ENCODE results near the gene SRCAP. TPM values are rescaled to one million over a fixed set of nuclear protein-coding genes. Genes with fewer than 3 reads are reported as not detected.

The SRCAP gene
- total and polyA plus RNA-seq, 2 of the 8 experiments (the other 6 are each of a cell fraction or from before 2014, with no cell fraction given): 5.5 to 54.3 TPM

DNA sequence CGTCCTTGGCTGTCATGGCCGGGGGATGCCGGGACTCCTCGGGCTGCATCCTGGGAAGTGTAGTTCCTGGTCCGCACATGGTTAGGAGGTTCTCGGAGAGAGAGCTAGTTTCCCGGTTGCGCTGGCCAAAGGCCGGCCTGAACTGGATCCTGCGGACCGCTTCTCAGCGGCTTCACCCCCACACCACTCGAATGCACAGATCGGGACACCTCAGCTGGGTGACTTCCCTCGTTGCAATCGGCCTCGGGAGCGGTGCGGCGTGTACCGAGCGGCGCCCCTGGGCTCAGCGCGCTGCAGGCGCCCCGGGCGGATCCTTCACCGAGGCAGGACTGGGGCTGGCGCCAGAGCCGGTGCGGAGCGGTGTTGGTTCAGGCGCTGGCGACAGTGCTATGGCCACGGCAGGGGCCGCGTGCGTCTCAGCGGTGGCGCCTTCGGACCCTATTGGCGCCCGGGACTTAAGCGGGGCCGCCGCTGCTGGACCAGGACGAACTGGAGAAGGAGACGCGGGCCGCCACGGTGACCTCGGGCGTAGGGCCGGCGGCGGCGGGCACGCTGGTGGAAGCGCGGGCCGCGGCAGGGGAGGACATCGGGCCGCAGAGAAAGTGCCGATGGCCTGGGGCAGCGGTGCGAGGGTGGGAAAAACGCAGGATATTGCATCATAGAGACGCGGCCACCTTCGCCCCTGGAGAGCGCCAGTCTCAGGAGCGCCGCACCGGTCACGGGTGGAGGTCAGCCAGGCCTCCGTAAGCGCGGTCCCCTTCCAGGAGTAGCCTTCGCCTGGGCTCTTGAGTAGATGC is 76.6 kb downstream of the SRCAP start:
- Histone ChIP-seq H3K4me3 (ENCODE audit: extremely low read depth in 1 of 4, insufficient read depth in 2 of 4, low read depth in 3 of 4, low read length in 4 of 4) (peak overlapping the region; percentile 67 to 84 (median 76)), H3K27me3 (replicated peaks in 1 of 4; ENCODE audit: control insufficient read depth in 3 of 4, extremely low read depth in 1 of 4, insufficient read depth in 3 of 4, low read length in 3 of 4) (no peaks in the 10 kb centered on the region), H2BK20ac (ENCODE audit: low read length) (no peak overlapping the region), H3K14ac (ENCODE audit: insufficient read length) (no peak overlapping the region), H3K79me2 (ENCODE audit: control insufficient read depth in 1 of 2, insufficient read depth in 2 of 2, low read length in 2 of 2) (no peaks in the 10 kb centered on the region), H4K20me1 (replicated peaks in 1 of 2; ENCODE audit: control insufficient read depth in 1 of 2, insufficient read depth in 2 of 2, low read length in 2 of 2) (peaks cover 4 to 35% of the 10 kb centered on the region in 2 experiments), H4K8ac (ENCODE audit: extremely low read depth, insufficient read depth, low read length) (peak overlapping the region; percentile 99), H2AFZ (ENCODE audit: low read length) (no peak overlapping the region), H4K5ac (ENCODE audit: insufficient read length, low read depth, low read length) (peak overlapping the region; percentile 59), H2BK120ac (replicated peaks; ENCODE audit: low read depth, low read length) (peak overlapping the region; percentile 39), H3K4me2 (ENCODE audit: insufficient read depth in 1 of 2, low read depth in 2 of 2, low read length in 2 of 2) (peak overlapping the region; percentile 63 to 92), H3K56ac (replicated peaks; ENCODE audit: insufficient read length, low read depth, low read length) (peak overlapping the region; percentile 88), H3K79me1 (ENCODE audit: low read depth, low read length) (no peaks in the 10 kb centered on the region; the same call in 1 of the 2 replicates), H3K4ac (replicated peaks; ENCODE audit: insufficient read length, low read depth, low read length) (peak overlapping the region; percentile 2), H3K23me2 (ENCODE audit: low read depth, low read length) (peaks cover 4% of the 10 kb centered on the region; the same call in 1 of the 2 replicates), H2BK12ac (ENCODE audit: low read depth, low read length) (peak overlapping the region; percentile 68; the same call in 1 of the 2 replicates), H3K18ac (ENCODE audit: extremely low read depth, low read length) (peak overlapping the region; percentile 88), H3K36me3 (ENCODE audit: control insufficient read depth in 2 of 4, insufficient read depth in 4 of 4, low read length in 3 of 4) (peaks cover 12 to 30% (median 24%) of the 10 kb centered on the region in 4 experiments), H3K9ac (replicated peaks in 1 of 4; ENCODE audit: extremely low read depth in 1 of 4, low read depth in 3 of 4, low read length in 3 of 4) (peak overlapping the region; percentile 87 to 99 (median 94)), H3K27ac (ENCODE audit: low read depth, low read length) (peak overlapping the region; percentile 89), H2AK5ac (ENCODE audit: low read depth, low read length) (no peak overlapping the region), H3K9me3 (ENCODE audit: insufficient read depth in 2 of 2, low read depth in 1 of 2, low read length in 1 of 2) (no peaks in the 10 kb centered on the region), H4K91ac (replicated peaks; ENCODE audit: insufficient read length, low read length) (peak overlapping the region; percentile 86), H3K4me1 (replicated peaks in 1 of 4; ENCODE audit: control insufficient read depth in 3 of 4, insufficient read depth in 4 of 4, low read length in 3 of 4) (peaks cover 0 to 11% (median 5%) of the 10 kb centered on the region in 4 experiments; a peak in 5 of 7 replicates), H2BK5ac (ENCODE audit: low read depth, low read length) (peak overlapping the region; percentile 93), H2BK15ac (ENCODE audit: low read length) (no peak overlapping the region), H3K23ac (ENCODE audit: insufficient read length) (no peak overlapping the region)
- peak; percentile 78 to 89 for DNase-seq (ENCODE audit: low read depth in 1 of 2, low spot score in 2 of 2)
- no peak for FAIRE-seq
- WGBS, 2 experiments (ENCODE audit: extremely low coverage in 1 of 2, insufficient coverage in 1 of 2, insufficient read length in 1 of 2, insufficient replicate concordance in 2 of 2, low coverage in 1 of 2, low lambda C conversion rate in 2 of 2, missing lambda C conversion rate in 1 of 2): 2% methylated on average over 77 of the region's 81 CpGs; no CpG with 5 or more reads in 1 of the 2 experiments
- ChIA-PET POLR2A (ENCODE audit: partially characterized antibody) (interaction anchor here (0.8 to 6.5 kb wide), 34 partner anchors 6 to 178 kb away, joined by 3 to 63 read pairs (median 4); partner anchors contain the start of genes CFAP119, CTF1, FBXL19 and PHKG2), CTCF (ENCODE audit: partially characterized antibody) (interaction anchor here (0.8 to 1.4 kb wide), 2 partner anchors 13 to 38 kb away, joined by 3 to 4 read pairs; no protein-coding TSS in a partner anchor)
- no peak for TF ChIP-seq SUZ12 (IDR thresholded peaks at IDR 0.05; ENCODE audit: low read length)
- TF ChIP-seq SIX5 (IDR thresholded peaks at IDR 0.05; ENCODE audit: low read depth, low read length): peak; percentile 85
- no peak for TF ChIP-seq SIRT6 (IDR thresholded peaks at IDR 0.05; ENCODE audit: low read length)
- TF ChIP-seq ASH2L (IDR thresholded peaks at IDR 0.05; ENCODE audit: low read length): peak; percentile 85
- TF ChIP-seq GTF2F1 (IDR thresholded peaks at IDR 0.05; ENCODE audit: borderline replicate concordance, low read depth, low read length): no peak
- TF ChIP-seq CEBPB (IDR thresholded peaks at IDR 0.05; ENCODE audit: low read depth, low read length): peak; percentile 81
- peak; percentile 75 for TF ChIP-seq TBP (IDR thresholded peaks at IDR 0.05; ENCODE audit: low read depth, low read length)
- peak; percentile 89 for TF ChIP-seq SP4 (IDR thresholded peaks at IDR 0.05; ENCODE audit: low read length)
- TF ChIP-seq POLR2A (IDR thresholded peaks at IDR 0.05; ENCODE audit: control extremely low read depth in 1 of 2, low read depth in 2 of 2, low read length in 2 of 2): peak; percentile 85 to 87
- peak; percentile 84 for TF ChIP-seq CREB1 (IDR thresholded peaks at IDR 0.05)
- TF ChIP-seq, protein P1, sequence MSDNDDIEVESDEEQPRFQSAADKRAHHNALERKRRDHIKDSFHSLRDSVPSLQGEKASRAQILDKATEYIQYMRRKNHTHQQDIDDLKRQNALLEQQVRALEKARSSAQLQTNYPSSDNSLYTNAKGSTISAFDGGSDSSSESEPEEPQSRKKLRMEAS (IDR thresholded peaks at IDR 0.05): peak; percentile 89
- TF ChIP-seq JUND (IDR thresholded peaks at IDR 0.05; ENCODE audit: low read length): 0 out of 2 replicates have a peak, but pooled peaks have one; percentile 39
- no peak for TF ChIP-seq JUN (IDR thresholded peaks at IDR 0.05; ENCODE audit: low read depth, low read length)

Data from H1 (cell line).